WTC11 (cell line): ENCODE results near the gene SCO2.

Experiments
- CREM ChIP-seq: sonication (generic); formaldehyde crosslinking; IDR thresholded peaks from 2 replicates; pipeline ENCODE4 v1.8.1; 2022; ENCODE audit warnings: mild to moderate bottlenecking, missing genetic modification reagents, moderate library complexity
- GABPB1 ChIP-seq: sonication (generic); formaldehyde crosslinking; IDR thresholded peaks from 2 replicates; pipeline ENCODE4 v1.8.1; 2023; ENCODE audit warnings: mild to moderate bottlenecking, missing genetic modification reagents
- IRF2 ChIP-seq: sonication (generic); formaldehyde crosslinking; IDR thresholded peaks from 2 replicates; pipeline ENCODE4 v1.8.0; 2022; ENCODE audit warnings: low read depth, missing genetic modification reagents, borderline replicate concordance
- NR2C2 ChIP-seq: sonication (generic); formaldehyde crosslinking; IDR thresholded peaks from 2 replicates; pipeline ENCODE4 v1.8.0; 2022; ENCODE audit warnings: mild to moderate bottlenecking, missing genetic modification reagents
- NR3C1 ChIP-seq: sonication (generic); formaldehyde crosslinking; conservative IDR thresholded peaks from 2 replicates; pipeline ENCODE4 v1.8.1; 2023; ENCODE audit warnings: low read depth, mild to moderate bottlenecking, missing genetic modification reagents
- ZNF423 ChIP-seq: fragments of 250-450 bp; sonication (Bioruptor Pico); IDR thresholded peaks from 2 replicates; pipeline ENCODE4 v2.1.2; 2022; ENCODE audit warnings: mild to moderate bottlenecking, moderate library complexity
- TF ChIP-seq, protein P1 (sequence below): sonication (generic); formaldehyde crosslinking; conservative IDR thresholded peaks from 2 replicates; pipeline ENCODE4 v1.8.1; 2022; ENCODE audit warnings: mild to moderate bottlenecking, missing genetic modification reagents
- TF ChIP-seq, protein P2 (sequence below): fragments of 200-600 bp; IDR thresholded peaks from 2 replicates; pipeline ENCODE4 v1.8.0; 2022; ENCODE audit warnings: antibody characterized with exemption
- TF ChIP-seq, protein P3 (sequence below): sonication (generic); formaldehyde crosslinking; IDR thresholded peaks from 2 replicates; pipeline ENCODE4 v1.8.0; 2022; ENCODE audit warnings: mild to moderate bottlenecking, missing genetic modification reagents
- TF ChIP-seq, protein P4 (sequence below): sonication (generic); formaldehyde crosslinking; IDR thresholded peaks from 2 replicates; pipeline ENCODE4 v1.8.1; 2023; ENCODE audit warnings: mild to moderate bottlenecking, missing genetic modification reagents, moderate library complexity

DNA sequence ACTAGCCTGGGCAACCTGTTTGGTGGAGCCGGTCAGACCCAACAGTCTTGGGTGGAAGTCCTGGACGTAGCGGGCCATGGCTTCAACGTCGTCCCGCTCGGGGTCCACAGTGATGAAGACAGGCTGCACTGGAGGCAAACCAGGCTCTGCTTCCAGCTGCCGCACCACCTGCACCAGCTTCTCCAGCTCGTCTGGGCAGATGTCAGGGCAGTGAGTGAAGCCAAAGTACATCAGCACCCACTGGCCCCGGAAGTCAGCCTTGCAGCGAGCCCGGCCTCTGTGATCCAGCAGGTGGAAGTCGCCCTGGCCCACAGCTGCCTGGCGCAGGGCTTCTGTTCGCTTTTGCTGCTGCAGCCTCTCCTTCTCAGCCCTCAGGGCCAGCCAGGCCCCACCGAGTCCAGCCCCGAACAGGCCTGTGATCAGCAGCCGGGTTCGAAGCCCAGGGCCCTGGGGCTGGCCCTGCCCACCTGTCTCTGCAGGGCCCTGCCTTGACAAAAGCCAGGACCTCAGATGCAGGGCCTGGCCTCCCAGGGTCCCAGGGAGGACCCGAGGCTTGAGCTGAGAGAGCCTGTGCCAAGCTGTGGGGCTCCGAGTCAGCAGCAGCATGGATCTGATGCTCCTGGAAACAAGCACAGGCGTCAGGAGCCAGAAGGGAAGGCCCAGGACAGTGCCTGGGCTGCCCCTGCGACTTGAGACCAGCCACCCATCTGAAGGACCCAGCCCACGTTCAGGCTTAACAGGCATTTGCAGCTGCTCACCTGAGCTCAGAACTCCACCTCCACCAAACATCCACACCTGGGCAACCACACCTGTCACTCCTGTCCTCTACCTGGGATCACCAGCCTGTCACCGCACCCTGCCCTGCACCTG is 1.4 kb downstream of the SCO2 start:
- TF ChIP-seq, protein P1, sequence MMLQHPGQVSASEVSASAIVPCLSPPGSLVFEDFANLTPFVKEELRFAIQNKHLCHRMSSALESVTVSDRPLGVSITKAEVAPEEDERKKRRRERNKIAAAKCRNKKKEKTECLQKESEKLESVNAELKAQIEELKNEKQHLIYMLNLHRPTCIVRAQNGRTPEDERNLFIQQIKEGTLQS (CRISPR knock-in tag): no peak
- TF ChIP-seq, protein P2, sequence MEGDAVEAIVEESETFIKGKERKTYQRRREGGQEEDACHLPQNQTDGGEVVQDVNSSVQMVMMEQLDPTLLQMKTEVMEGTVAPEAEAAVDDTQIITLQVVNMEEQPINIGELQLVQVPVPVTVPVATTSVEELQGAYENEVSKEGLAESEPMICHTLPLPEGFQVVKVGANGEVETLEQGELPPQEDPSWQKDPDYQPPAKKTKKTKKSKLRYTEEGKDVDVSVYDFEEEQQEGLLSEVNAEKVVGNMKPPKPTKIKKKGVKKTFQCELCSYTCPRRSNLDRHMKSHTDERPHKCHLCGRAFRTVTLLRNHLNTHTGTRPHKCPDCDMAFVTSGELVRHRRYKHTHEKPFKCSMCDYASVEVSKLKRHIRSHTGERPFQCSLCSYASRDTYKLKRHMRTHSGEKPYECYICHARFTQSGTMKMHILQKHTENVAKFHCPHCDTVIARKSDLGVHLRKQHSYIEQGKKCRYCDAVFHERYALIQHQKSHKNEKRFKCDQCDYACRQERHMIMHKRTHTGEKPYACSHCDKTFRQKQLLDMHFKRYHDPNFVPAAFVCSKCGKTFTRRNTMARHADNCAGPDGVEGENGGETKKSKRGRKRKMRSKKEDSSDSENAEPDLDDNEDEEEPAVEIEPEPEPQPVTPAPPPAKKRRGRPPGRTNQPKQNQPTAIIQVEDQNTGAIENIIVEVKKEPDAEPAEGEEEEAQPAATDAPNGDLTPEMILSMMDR: no peak
- TF ChIP-seq GABPB1 (CRISPR knock-in tag) (no peak), IRF2 (CRISPR knock-in tag) (no peak), CREM (CRISPR knock-in tag) (no peak), NR2C2 (CRISPR knock-in tag) (no peak), ZNF423 (no peak), NR3C1 (CRISPR knock-in tag) (no peak)
- TF ChIP-seq, protein P3, sequence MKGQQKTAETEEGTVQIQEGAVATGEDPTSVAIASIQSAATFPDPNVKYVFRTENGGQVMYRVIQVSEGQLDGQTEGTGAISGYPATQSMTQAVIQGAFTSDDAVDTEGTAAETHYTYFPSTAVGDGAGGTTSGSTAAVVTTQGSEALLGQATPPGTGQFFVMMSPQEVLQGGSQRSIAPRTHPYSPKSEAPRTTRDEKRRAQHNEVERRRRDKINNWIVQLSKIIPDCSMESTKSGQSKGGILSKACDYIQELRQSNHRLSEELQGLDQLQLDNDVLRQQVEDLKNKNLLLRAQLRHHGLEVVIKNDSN (CRISPR knock-in tag): no peak
- TF ChIP-seq, protein P4, sequence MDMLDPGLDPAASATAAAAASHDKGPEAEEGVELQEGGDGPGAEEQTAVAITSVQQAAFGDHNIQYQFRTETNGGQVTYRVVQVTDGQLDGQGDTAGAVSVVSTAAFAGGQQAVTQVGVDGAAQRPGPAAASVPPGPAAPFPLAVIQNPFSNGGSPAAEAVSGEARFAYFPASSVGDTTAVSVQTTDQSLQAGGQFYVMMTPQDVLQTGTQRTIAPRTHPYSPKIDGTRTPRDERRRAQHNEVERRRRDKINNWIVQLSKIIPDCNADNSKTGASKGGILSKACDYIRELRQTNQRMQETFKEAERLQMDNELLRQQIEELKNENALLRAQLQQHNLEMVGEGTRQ (CRISPR knock-in tag): no peak
